ENCODE measurements around the gene LDLRAP1. TPM values are rescaled to one million over a fixed set of nuclear protein-coding genes. Genes with fewer than 3 reads are reported as not detected.
A peak's percentile ranks its signal among the peaks of the same experiment; 100 is the strongest.

Gene LDLRAP1
- total and polyA plus RNA-seq, 2 experiments from 2014 or later = 9.6 to 22.7 TPM

DNA sequence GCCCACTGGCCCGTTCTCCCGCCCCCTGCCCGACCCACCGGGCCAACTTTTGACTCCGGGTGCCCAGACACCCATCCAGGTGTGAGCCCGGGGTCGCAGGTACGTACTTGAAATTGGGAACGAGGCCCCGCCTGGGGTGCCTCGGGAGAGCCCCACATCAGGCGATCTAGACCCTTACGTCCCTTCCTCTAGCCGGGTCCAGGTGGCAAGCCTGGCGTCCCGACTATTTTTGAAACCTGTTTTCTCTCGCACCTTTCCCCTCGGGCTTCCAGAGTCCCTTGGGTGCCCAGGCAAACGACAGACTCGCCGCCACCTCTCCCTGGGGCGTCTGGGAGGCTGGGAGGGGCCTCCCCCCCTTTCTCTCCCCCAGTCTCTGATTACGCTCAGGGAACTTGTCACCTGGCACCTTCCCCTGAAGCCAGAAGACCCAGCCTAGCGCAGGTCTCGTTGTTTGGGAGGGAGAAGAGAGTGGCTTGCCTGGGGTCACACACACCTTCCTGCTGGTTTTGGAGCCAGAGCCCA is 898 bp downstream of the LDLRAP1 start (continued):
- no peak for TF ChIP-seq ZNF462 (CRISPR knock-in tag; IDR thresholded peaks at IDR 0.05)
- TF ChIP-seq STAT1 (IDR thresholded peaks at IDR 0.05; ENCODE audit: unreplicated experiment) = no peak
- TF ChIP-seq EZH2 (IDR thresholded peaks at IDR 0.05; ENCODE audit: low read depth, unreplicated experiment) = no peak
- TF ChIP-seq NANOG (IDR thresholded peaks at IDR 0.05; ENCODE audit: borderline replicate concordance) = no peak

DNA sequence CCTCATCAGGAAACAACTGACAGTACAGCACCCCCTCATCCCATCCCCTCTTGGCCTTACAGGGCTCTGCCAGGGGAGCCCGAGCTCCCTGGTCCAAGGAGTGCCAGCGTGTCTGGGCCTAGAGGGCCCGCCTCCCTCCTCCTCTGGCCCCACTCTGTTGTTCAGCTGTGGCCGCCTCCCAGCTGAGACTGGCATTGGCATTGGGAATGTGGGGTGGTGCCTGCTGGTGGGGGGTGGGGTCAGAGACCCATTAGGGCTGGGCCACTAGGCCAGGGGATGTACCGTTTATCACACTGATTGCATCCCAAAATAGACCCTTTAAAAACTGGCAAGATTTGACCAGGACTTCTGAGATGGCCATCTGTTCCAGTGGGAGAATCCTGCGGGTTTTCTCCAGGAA is 1.4 kb downstream of the LDLRAP1 start:
- H3K4me2 ChIP-seq = peak overlapping the region; percentile 92
- no peaks in the 10 kb centered on the region; the same call in 2 of the 3 replicates for H3K9me3 Mint-ChIP-seq
- peak overlapping the region; percentile 80 for H3K4me3 ChIP-seq
- H3K4me1 ChIP-seq (ENCODE audit: insufficient read depth) = peaks cover 9% of the 10 kb centered on the region; the same call in 1 of the 2 replicates
- peaks cover 9% of the 10 kb centered on the region for H3K4me1 Mint-ChIP-seq
- ATAC-seq (peak; percentile 13), DNase-seq (ENCODE audit: low spot score) (no peak)
- TF ChIP-seq ZNF114 (CRISPR knock-in tag; IDR thresholded peaks at IDR 0.05) (no peak), CREB1 (CRISPR knock-in tag; IDR thresholded peaks at IDR 0.05; ENCODE audit: low read depth) (no peak), STAT1 (IDR thresholded peaks at IDR 0.05; ENCODE audit: unreplicated experiment) (no peak), CTCF (conservative IDR thresholded peaks at IDR 0.05; ENCODE audit: low read depth in 2 of 2) (no peak), EZH2phosphoT487 (IDR thresholded peaks at IDR 0.05; ENCODE audit: unreplicated experiment) (no peak), NANOG (IDR thresholded peaks at IDR 0.05; ENCODE audit: borderline replicate concordance) (no peak), ZNF331 (CRISPR knock-in tag; IDR thresholded peaks at IDR 0.05; ENCODE audit: low read depth) (no peak), POLR2AphosphoS5 (IDR thresholded peaks at IDR 0.05; ENCODE audit: low read depth) (no peak), JUNB (IDR thresholded peaks at IDR 0.05; ENCODE audit: unreplicated experiment) (no peak)
- TF ChIP-seq, protein P1, sequence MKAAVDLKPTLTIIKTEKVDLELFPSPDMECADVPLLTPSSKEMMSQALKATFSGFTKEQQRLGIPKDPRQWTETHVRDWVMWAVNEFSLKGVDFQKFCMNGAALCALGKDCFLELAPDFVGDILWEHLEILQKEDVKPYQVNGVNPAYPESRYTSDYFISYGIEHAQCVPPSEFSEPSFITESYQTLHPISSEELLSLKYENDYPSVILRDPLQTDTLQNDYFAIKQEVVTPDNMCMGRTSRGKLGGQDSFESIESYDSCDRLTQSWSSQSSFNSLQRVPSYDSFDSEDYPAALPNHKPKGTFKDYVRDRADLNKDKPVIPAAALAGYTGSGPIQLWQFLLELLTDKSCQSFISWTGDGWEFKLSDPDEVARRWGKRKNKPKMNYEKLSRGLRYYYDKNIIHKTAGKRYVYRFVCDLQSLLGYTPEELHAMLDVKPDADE (IDR thresholded peaks at IDR 0.05) = no peak
- TF ChIP-seq, protein P2, sequence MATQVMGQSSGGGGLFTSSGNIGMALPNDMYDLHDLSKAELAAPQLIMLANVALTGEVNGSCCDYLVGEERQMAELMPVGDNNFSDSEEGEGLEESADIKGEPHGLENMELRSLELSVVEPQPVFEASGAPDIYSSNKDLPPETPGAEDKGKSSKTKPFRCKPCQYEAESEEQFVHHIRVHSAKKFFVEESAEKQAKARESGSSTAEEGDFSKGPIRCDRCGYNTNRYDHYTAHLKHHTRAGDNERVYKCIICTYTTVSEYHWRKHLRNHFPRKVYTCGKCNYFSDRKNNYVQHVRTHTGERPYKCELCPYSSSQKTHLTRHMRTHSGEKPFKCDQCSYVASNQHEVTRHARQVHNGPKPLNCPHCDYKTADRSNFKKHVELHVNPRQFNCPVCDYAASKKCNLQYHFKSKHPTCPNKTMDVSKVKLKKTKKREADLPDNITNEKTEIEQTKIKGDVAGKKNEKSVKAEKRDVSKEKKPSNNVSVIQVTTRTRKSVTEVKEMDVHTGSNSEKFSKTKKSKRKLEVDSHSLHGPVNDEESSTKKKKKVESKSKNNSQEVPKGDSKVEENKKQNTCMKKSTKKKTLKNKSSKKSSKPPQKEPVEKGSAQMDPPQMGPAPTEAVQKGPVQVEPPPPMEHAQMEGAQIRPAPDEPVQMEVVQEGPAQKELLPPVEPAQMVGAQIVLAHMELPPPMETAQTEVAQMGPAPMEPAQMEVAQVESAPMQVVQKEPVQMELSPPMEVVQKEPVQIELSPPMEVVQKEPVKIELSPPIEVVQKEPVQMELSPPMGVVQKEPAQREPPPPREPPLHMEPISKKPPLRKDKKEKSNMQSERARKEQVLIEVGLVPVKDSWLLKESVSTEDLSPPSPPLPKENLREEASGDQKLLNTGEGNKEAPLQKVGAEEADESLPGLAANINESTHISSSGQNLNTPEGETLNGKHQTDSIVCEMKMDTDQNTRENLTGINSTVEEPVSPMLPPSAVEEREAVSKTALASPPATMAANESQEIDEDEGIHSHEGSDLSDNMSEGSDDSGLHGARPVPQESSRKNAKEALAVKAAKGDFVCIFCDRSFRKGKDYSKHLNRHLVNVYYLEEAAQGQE (IDR thresholded peaks at IDR 0.05; ENCODE audit: unreplicated experiment) = no peak
- H3K4me3 Mint-ChIP-seq = peak overlapping the region; percentile 71
- H3K36me3 Mint-ChIP-seq (ENCODE audit: low read depth) = no peaks in the 10 kb centered on the region
- H2AFZ ChIP-seq = no peak overlapping the region
- H3K27me3 ChIP-seq (ENCODE audit: insufficient read depth) = 0 out of 2 replicates have a peak, but pooled peaks cover 7% of the 10 kb centered on the region
- peaks cover 12% of the 10 kb centered on the region; the same call in 1 of the 2 replicates for H4K20me1 ChIP-seq (replicated peaks; ENCODE audit: insufficient read depth)
- no peak overlapping the region for H3K27ac Mint-ChIP-seq
- H3K27me3 Mint-ChIP-seq (ENCODE audit: insufficient read depth, low read depth, poor library complexity) = peaks cover 8% of the 10 kb centered on the region
- H3K79me2 ChIP-seq (replicated peaks; ENCODE audit: insufficient read depth) = 0 out of 2 replicates have a peak, but pooled peaks cover 4% of the 10 kb centered on the region
- H3K9me2 ChIP-seq (ENCODE audit: insufficient read depth) = no peaks in the 10 kb centered on the region
- H3K36me3 ChIP-seq (ENCODE audit: insufficient read depth) = no peaks in the 10 kb centered on the region
- H3K27ac ChIP-seq (ENCODE audit: low read depth) = no peak overlapping the region
- 0 out of 2 replicates have a peak, but pooled peaks cover 5% of the 10 kb centered on the region for H3F3A ChIP-seq (replicated peaks; ENCODE audit: low read depth)

All from GM23338 (cell line).